GM18909 (cell line): ENCODE results near the gene PAGE3.

ENCODE experiments used
- ATAC-seq: cut with Tn5 transposase; IDR thresholded peaks from one replicate; pipeline ENCODE4 v1.9.1; 2021; ENCODE audit warnings: mild to moderate bottlenecking; ENCODE audit not compliant: unreplicated experiment, poor library complexity

PAGE3 gene, protein sequence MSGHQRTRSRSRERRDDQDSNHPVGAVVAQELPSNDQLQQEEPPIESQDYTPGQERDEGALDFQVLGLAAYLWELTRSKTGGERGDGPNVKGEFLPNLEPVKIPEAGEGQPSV

DNA sequence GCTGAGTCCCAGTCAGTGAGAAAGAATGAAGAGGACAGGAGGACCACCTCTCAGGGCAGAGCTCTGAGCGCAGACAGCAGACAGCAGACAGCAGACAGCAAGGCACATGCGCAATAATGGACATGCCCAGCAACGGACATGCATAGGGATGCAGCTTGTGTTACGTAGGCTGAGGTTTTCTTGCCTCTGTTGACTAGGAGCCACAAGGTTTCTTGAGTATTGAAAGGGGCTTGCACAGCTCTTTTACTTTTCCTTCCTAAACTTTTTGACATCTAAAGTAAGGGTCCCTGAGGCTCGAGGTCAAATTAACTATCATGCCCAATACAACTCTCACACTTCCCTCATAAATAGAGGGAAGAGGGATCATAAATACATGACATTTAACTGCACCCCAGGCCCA, at the start of gene PAGE3:
PAGE3 (minus strand) TSS at position 101 of the 400 bp plus-strand sequence. CDS start 1,013 bp downstream, outside the sequence.
- no peak for ATAC-seq

DNA sequence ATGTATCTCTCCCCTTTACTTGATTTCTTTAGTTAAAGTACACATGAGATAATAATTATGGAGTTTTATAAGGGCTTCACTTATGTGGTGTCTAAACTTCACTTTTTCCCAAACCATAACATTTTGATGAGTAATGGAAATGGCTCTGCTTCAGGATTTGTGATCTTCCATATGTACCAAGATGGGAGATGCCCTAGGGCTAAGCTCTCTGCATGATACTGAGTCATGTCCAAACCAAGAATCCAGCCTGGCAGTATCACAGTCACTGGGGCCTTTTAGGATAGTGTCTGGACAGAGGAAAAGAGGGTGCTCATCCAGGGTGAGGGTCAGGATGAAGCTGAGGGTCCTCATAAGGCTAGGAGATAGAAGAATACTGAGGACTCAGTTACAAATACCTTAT, 47.9 kb upstream of the PAGE3 start:
- no peak for ATAC-seq

DNA sequence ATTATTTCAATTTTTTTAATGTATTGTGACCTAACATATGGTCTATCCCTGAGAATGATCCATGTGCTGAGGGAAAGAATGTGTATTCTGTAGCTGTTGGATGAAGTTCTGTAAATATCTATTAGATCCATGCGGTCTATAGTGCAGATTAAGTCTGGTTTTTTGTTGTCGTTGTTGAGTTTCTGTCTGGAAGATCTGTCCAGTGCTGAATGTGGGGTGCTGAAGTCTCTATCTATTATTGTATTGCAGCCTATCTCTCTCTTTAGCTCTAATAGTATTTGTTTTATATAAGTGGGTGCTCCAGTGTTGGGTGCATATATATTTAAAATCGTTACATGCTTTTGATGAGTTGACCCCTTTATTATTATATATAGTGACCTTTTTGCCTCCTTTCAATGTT, 26.2 kb upstream of the PAGE3 start:
- no peak for ATAC-seq

DNA sequence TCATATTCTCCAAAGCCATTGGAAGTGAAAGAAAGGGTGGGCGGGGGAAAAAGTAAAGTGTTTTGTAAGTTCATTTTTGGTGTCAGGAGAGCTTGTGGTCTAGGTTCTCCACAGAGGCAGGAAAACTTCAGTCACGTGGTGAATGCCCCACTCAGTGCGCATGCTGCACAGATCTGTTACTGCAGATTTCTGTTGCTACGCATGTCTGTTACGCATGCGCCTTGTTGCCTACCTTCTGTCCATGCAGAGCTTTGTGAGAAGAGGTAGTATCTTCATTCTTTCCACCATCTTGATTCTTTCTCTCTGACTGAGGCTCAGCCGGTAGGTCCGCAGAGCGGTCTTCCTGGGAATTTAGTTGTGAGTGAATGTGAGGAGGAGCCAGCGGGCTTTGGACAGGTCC, 15.1 kb upstream of the PAGE3 start:
- no peak for ATAC-seq

DNA sequence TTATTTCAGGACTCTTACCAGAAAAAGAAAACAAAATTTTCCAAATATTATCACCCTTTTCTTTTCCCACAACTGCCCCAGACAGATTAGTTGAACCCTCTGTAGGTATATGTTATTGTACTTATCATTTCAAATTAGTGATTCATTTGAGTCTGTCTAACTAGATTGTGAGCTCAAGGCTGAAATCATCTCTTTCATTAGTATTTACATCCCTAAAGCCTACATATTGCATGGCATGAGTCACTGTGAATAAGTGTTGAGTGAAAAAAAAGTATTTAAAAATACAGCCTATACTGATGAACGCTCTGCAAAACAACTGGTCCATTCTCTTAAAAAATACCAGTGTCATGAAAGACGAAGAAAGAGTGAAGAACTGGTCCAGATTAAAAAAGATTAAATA, 3.9 kb downstream of the PAGE3 start:
- ATAC-seq, result no peak

DNA sequence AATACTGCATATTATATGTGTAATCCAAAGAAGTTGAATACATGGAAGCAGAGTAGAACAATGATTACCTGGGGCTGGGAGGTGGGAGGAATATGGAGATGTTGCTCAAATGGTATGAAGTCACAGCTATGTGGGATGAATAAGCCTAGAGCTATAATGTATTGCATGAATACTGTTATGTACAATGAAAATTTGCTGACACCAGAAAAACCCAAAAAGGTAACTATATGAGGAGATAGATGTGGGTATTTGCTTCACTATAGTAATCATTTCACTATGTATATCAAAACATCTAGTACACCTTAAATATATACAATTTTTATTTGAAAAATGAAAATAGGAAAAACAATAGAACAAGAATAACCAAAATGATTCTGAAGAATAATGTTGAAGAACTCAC, 11.2 kb downstream of the PAGE3 start:
- no peak for ATAC-seq

DNA sequence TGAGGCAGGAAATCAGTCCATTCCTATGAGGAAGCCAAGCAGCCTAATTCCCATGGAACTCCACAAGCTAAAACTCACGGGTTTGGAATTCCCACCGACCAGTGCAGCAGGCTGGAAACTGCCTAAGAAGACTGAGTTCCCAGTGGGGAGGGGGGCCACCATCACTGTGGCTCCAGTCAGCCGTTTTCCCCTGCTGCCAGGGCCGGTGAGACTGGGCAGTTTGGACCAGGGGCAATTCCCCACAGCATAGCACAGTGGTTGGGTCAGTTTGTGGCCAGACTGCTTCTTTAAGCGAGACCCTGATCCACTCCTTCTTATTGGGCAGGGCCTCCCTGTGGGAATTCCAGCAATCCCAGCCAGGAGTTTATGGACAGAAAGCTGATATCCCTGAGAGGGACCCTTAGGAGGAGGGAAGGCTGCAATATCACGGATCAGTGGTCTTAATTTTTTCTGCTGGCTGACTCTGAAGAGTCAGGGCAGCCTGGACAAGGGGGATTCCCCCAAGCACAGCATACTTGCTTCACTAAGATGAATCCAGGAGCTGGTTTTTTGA, 23.9 kb downstream of the PAGE3 start:
- no peak for ATAC-seq

DNA sequence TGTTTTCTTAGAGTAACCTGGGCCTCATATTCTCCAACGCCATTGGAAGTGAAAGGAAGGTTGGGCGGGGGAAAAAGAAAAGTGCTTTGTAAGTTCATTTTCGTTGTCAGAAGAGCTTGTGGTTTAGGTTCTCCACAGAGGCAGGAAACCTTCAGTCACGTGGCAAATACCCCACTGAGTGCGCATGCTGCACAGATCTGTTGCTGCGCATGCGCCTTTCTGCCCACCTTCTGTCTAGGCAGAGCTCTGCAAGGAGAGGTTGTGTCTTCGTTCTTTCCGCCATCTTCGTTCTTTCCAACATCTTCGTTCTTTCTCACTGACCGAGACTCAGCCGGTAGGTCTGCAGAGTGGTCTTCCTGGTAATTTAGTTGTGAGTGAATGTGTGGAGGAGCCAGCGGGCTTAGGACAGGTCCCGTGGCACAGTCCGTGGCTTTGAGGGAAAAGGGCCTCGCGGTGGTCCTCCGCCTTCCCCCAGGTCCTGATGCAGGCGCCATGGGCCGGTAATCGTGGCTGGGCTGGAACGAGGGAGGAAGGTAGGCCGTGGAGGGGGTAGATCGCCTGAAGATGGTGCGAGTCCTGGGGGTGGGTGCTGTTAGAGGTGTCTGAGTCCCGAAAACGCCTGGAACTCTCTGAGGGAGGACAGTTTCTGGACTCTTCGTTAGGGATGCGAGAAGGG, 44.5 kb downstream of the PAGE3 start, which contains the start of gene PAGE5:
PAGE5 (plus strand) TSS at position 228 of the 676 bp plus-strand sequence. CDS start 1,037 bp downstream, outside the sequence.
- no peak for ATAC-seq

DNA sequence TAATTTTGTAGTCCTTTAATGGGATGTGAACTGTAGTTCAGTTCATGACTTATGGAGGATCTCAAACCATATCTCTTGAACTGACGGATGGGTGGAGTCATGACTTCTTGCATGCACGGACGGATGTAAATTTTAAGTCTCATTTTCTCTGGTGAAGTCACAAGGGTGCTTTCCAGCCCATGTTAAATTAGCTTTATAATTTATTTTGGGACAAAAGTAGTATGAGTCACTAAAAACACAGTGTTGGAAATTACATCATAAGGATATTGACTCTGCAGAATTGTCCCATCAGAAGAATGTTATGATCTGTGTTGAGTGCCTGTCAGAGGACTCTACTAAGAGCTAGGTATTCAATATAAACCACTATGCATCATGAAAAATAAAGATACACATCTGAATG, 51.3 kb downstream of the PAGE3 start:
- no peak for ATAC-seq

DNA sequence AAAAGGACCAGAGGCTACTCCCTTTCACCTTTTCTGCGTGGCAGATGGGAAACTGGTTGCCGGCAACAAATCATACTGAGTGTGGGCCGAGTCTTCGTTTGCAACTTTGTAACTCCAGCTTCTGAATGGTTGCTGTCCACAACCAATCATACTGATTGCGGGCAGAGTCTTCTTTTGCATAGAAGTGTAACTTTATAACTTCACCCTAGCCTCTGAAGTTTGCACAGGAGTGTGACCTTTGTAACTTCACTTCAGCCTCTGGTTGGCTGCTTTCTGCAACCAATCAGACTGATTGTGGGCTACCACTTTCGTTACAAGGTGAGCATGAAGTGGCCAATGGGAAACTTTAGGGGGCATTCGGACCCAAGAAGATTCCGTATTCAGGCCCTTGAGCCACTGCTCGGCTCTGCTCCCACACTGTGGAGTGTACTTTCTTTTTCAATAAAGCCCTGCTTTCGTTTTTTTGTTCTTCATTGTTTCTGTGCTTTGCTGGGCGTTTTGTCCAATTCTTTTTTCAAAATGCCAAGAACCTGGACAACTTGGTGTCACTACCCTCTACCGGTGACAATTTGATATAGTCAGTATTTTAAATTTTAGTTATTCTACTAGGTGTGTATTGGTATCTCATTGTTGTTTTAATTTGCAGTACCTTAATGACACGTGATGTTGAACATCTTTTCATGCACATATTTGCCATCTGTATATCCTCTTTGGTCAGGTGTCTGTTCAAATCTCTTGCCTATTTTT, 53.6 kb downstream of the PAGE3 start:
- ATAC-seq, result no peak
